ENCODE results near the gene WDR44.

The WDR44 gene

GRCh38 chrX:118496763-118497079 lies 150.8 kb downstream of the WDR44 start:
- no peak for DNase-seq (ENCODE audit: extremely low spot score)
- ChIA-PET POLR2A (interaction anchor here (0.5 kb wide), 1 partner anchor 149 kb away, joined by 7 read pairs; no protein-coding TSS in a partner anchor), CTCF (interaction anchor here (0.9 to 1.9 kb wide), 4 partner anchors 11 to 37 kb away, joined by 3 to 6 read pairs (median 3); no protein-coding TSS in a partner anchor)
- no peak for TF ChIP-seq CTCF (IDR thresholded peaks at IDR 0.05; ENCODE audit: control extremely low read depth, extremely low read depth, low read depth, missing control alignments)

DNA sequence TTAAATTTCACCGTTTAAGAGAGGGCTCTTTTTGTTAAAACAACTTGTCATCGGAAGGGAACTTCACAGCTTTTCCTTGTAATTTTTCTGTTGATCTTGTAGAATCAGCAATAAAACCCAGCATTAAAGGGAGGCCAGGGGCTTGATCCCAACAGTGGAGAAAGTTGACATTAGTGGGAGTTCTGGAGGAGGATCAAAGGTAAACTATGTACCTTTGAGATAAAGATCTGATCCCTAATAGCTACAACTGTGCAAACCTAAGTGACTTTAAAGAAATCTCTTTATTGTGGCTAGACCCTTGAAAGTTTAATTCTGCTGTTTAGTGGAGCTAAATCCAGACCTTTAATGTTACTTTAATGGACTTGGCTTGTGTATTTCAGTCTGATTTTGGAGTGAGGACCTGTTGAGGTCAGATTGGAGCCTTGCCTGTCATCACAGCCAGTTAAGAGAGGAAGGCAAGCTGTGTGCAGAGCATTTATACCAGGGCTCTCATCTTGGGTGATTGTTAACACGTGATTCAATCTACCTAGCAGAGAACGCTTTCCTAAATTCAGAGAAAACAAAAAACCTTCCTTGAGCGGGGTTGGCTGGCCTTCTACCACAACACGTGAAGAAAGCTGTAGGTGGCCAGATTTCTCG lies 151.4 kb downstream of the WDR44 start:
- ChIA-PET POLR2A (interaction anchor here (0.5 kb wide), 1 partner anchor 149 kb away, joined by 7 read pairs; no protein-coding TSS in a partner anchor), CTCF (interaction anchor here (0.9 to 1.9 kb wide), 4 partner anchors 11 to 37 kb away, joined by 3 to 6 read pairs (median 3); no protein-coding TSS in a partner anchor)
- no peak for TF ChIP-seq CTCF (IDR thresholded peaks at IDR 0.05; ENCODE audit: control extremely low read depth, extremely low read depth, low read depth, missing control alignments)
- DNase-seq (ENCODE audit: extremely low spot score) = no peak

- CTCF ChIA-PET = interaction anchor here (1.6 kb wide), 1 partner anchor 11 kb away, joined by 7 read pairs; no protein-coding TSS in a partner anchor
- POLR2A ChIA-PET = no interaction called here
- no peak for DNase-seq (ENCODE audit: extremely low spot score)
- TF ChIP-seq CTCF (IDR thresholded peaks at IDR 0.05; ENCODE audit: control extremely low read depth, extremely low read depth, low read depth, missing control alignments) = no peak
Observed at GRCh38 chrX:118498351-118498750, 152.4 kb downstream of the WDR44 start.

- TF ChIP-seq CTCF (IDR thresholded peaks at IDR 0.05; ENCODE audit: control extremely low read depth, extremely low read depth, low read depth, missing control alignments) = no peak
- no peak for DNase-seq (ENCODE audit: extremely low spot score)
- CTCF ChIA-PET = interaction anchor here (1.6 kb wide), 1 partner anchor 11 kb away, joined by 7 read pairs; no protein-coding TSS in a partner anchor
- POLR2A ChIA-PET = no interaction called here
Observed at GRCh38 chrX:118498755-118499154, 152.8 kb downstream of the WDR44 start.

GRCh38 chrX:118499295-118499694 lies 153.4 kb downstream of the WDR44 start:
- POLR2A ChIA-PET = no interaction called here
- no peak for DNase-seq (ENCODE audit: extremely low spot score)
- no peak for TF ChIP-seq CTCF (IDR thresholded peaks at IDR 0.05; ENCODE audit: control extremely low read depth, extremely low read depth, low read depth, missing control alignments)
- CTCF ChIA-PET = interaction anchor here (1.6 kb wide), 1 partner anchor 10 kb away, joined by 7 read pairs; no protein-coding TSS in a partner anchor

Measured in GM10248 (cell line).